Smooth muscle cell (in vitro differentiated cells): Measurements from ENCODE around the gene AKIRIN1. TPM values are rescaled to one million over a fixed set of nuclear protein-coding genes. Genes with fewer than 3 reads are reported as not detected.

Experiments used
- DNase-seq: peaks from one replicate; lab custom pipeline; 2025; ENCODE audit not compliant: unreplicated experiment; lab: John Stamatoyannopoulos, UW
- H2AFZ ChIP-seq: fragments of 200-600 bp; sonication (generic); 2 replicates; pipeline ENCODE4 v1.6.0; 2016; ENCODE audit warnings: antibody characterized with exemption, low read depth, mild to moderate bottlenecking
- H3F3A ChIP-seq: fragments of 200-600 bp; sonication (generic); 2 replicates; pipeline ENCODE4 v1.6.0; 2017; ENCODE audit warnings: antibody characterized with exemption, low read depth
- H3K27ac ChIP-seq: fragments of 200-600 bp; sonication (generic); 2 replicates; pipeline ENCODE4 v1.5.1; 2016; ENCODE audit warnings: low read depth, mild to moderate bottlenecking
- H3K27me3 ChIP-seq: fragments of 200-600 bp; sonication (generic); 2 replicates; pipeline ENCODE4 v1.6.1; 2016; ENCODE audit warnings: low read depth, mild to moderate bottlenecking
- H3K36me3 ChIP-seq: fragments of 200-600 bp; sonication (generic); 2 replicates; pipeline ENCODE4 v1.5.1; 2016; ENCODE audit warnings: low read depth
- H3K4me1 ChIP-seq: fragments of 200-600 bp; sonication (generic); 2 replicates; pipeline ENCODE4 v1.5.1; 2016; ENCODE audit warnings: low read depth
- H3K4me2 ChIP-seq: fragments of 200-600 bp; sonication (generic); 2 replicates; pipeline ENCODE4 v1.6.0; 2016; ENCODE audit warnings: mild to moderate bottlenecking
- H3K4me3 ChIP-seq: fragments of 200-600 bp; sonication (generic); 2 replicates; pipeline ENCODE4 v1.5.1; 2016; ENCODE audit warnings: mild to moderate bottlenecking
- H3K79me2 ChIP-seq: fragments of 200-600 bp; sonication (generic); 2 replicates; pipeline ENCODE4 v1.6.0; 2016; ENCODE audit warnings: low read depth, mild to moderate bottlenecking
- H3K9ac ChIP-seq: fragments of 200-600 bp; sonication (generic); 2 replicates; pipeline ENCODE4 v1.6.0; 2016; ENCODE audit warnings: low read depth
- H3K9me3 ChIP-seq: fragments of 200-600 bp; sonication (generic); replicated peaks from 2 replicates; pipeline ENCODE4 v1.5.1; 2016; ENCODE audit warnings: low read depth
- H4K20me1 ChIP-seq: fragments of 200-600 bp; sonication (generic); 2 replicates; pipeline ENCODE4 v1.6.0; 2016; ENCODE audit warnings: low read depth
- WGBS: methylation state at CpG from one replicate; pipeline ENCODE4 v1.1.7; 2016; ENCODE audit warnings: low lambda C conversion rate; 5-methylcytosine and 5-hydroxymethylcytosine counted together
- polyA plus RNA-seq: library from polyadenylated mRNA; unstranded; fragments of >200 nt; fragmentation: Nextera tagmentation; extraction: Ambion mirVana; gene quantifications from 2 replicates; pipeline ENCODE4 v1.2.1, GENCODE V29; 2016
- total RNA-seq: library from RNA; depleted of rRNA; stranded (reverse); fragments of >200 nt; gene quantifications from 2 replicates; pipeline ENCODE4 v1.2.3, GENCODE V29; 2014
- TF ChIP-seq, protein P1 (sequence below): fragments of 200-600 bp; sonication (generic); IDR thresholded peaks from 2 replicates; pipeline ENCODE4 v1.5.1; 2017; ENCODE audit warnings: borderline replicate concordance, mild to moderate bottlenecking, antibody characterized with exemption; ENCODE audit not compliant: insufficient read depth, poor library complexity, severe bottlenecking

AKIRIN1 gene, protein sequence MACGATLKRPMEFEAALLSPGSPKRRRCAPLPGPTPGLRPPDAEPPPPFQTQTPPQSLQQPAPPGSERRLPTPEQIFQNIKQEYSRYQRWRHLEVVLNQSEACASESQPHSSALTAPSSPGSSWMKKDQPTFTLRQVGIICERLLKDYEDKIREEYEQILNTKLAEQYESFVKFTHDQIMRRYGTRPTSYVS
- total RNA-seq (64.5 and 78.3 TPM in 2 replicates), polyA plus RNA-seq (68.6 and 70.4 TPM in 2 replicates)

DNA sequence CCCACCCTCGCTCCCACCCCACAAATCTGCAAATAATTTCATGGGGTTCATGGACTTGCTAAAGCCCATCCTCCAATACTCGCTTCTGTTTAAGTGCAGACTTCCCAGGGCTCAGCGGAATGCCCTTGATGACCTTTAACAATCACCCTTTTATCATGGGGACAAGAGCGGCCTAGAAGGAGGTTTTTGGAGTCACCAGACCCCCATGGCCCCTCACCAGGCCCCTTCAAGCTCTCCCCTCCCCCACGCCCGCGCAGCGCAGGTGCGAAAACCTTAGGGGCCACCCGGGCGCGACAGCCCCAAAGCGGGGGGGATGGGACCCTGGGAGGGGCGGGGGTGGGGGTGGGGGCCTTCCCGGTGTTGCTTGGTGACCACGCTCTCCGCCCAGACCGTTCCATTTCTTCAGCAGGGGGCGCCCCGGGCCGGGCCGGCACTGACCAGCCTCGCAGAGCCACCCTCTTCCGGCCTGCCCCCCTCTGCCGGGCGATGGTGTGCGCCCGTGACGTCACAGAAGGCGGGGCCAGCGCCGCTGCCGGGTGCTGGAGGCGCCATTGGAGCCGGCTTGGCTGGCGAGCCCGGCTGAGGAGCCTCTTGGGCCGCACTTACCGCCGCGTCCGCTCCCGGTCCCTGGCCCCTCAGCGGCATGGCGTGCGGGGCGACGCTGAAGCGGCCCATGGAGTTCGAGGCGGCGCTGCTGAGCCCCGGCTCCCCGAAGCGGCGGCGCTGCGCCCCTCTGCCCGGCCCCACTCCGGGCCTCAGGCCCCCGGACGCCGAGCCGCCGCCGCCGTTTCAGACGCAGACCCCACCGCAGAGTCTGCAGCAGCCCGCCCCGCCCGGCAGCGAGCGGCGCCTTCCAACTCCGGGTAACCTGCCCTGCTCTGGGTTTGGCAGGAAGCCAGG lies at the start of gene AKIRIN1:
Gene AKIRIN1 (plus strand): TSS at position 539 of the 900 bp plus-strand sequence. CDS start 105 bp downstream, at position 644.
- peak within 1 kb of the TSS; percentile 97 for H2AFZ ChIP-seq
- H3K9ac ChIP-seq = peak within 1 kb of the TSS; percentile 99
- no peaks in the 10 kb centered on the region for H3K9me3 ChIP-seq
- WGBS = under 1% methylated on average over 31 of the region's 76 CpGs
- peak; percentile 96 for DNase-seq
- peaks cover 47% of the 10 kb centered on the region for H4K20me1 ChIP-seq
- H3F3A ChIP-seq = peaks cover 8% of the 10 kb centered on the region
- peak within 1 kb of the TSS; percentile 95 for H3K27ac ChIP-seq
- H3K4me2 ChIP-seq = peak within 1 kb of the TSS; percentile 84
- H3K4me3 ChIP-seq = peak within 1 kb of the TSS; percentile 100
- no peaks in the 10 kb centered on the region for H3K27me3 ChIP-seq
- H3K4me1 ChIP-seq = peaks cover 23% of the 10 kb centered on the region
- TF ChIP-seq, protein P1, sequence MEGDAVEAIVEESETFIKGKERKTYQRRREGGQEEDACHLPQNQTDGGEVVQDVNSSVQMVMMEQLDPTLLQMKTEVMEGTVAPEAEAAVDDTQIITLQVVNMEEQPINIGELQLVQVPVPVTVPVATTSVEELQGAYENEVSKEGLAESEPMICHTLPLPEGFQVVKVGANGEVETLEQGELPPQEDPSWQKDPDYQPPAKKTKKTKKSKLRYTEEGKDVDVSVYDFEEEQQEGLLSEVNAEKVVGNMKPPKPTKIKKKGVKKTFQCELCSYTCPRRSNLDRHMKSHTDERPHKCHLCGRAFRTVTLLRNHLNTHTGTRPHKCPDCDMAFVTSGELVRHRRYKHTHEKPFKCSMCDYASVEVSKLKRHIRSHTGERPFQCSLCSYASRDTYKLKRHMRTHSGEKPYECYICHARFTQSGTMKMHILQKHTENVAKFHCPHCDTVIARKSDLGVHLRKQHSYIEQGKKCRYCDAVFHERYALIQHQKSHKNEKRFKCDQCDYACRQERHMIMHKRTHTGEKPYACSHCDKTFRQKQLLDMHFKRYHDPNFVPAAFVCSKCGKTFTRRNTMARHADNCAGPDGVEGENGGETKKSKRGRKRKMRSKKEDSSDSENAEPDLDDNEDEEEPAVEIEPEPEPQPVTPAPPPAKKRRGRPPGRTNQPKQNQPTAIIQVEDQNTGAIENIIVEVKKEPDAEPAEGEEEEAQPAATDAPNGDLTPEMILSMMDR = peak; percentile 8
- H3K79me2 ChIP-seq = peaks cover 49% of the 10 kb centered on the region
- no peaks in the 10 kb centered on the region for H3K36me3 ChIP-seq

DNA sequence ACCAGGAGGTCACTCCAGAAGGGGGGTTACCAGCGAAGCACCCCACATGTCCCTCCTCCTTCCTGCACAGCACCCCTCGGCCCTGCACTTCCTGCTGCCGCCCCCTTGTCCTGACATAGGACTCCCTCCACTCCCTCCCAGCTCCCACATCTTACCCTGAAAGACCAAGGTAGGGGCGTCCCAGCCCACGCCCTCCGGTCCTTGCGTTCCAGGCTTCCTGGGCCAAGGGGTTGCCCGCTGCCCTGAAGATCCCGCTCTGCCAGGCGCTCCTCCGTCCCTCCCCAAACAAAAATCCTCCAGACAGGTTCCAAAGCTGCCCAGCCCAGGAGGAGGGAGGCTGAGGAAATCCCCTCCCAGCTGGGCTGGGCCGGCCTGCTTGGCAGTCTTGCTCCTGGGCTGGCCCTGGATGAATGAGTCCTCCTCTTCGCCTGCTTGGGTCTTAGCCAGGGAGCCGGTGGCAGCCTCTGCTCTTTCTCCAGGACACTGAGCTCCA lies 49.5 kb upstream of the AKIRIN1 start, which contains the start of gene RHBDL2:
Gene RHBDL2 (minus strand): TSS at position 304 of the 493 bp plus-strand sequence. CDS start 22,618 bp downstream, outside the sequence.
- Histone ChIP-seq H3K9me3 (no peaks in the 10 kb centered on the region), H3K4me2 (no peak within 1 kb of the TSS), H3K27ac (no peak within 1 kb of the TSS), H3K79me2 (no peaks in the 10 kb centered on the region), H2AFZ (no peak within 1 kb of the TSS), H3K36me3 (no peaks in the 10 kb centered on the region), H3K27me3 (no peaks in the 10 kb centered on the region), H4K20me1 (no peaks in the 10 kb centered on the region), H3K9ac (no peak within 1 kb of the TSS), H3K4me3 (no peak within 1 kb of the TSS), H3F3A (no peaks in the 10 kb centered on the region), H3K4me1 (no peaks in the 10 kb centered on the region)
- WGBS = 85% methylated on average over 14 of the region's 14 CpGs
- DNase-seq = no peak
- TF ChIP-seq, protein P1 = no peak

DNA sequence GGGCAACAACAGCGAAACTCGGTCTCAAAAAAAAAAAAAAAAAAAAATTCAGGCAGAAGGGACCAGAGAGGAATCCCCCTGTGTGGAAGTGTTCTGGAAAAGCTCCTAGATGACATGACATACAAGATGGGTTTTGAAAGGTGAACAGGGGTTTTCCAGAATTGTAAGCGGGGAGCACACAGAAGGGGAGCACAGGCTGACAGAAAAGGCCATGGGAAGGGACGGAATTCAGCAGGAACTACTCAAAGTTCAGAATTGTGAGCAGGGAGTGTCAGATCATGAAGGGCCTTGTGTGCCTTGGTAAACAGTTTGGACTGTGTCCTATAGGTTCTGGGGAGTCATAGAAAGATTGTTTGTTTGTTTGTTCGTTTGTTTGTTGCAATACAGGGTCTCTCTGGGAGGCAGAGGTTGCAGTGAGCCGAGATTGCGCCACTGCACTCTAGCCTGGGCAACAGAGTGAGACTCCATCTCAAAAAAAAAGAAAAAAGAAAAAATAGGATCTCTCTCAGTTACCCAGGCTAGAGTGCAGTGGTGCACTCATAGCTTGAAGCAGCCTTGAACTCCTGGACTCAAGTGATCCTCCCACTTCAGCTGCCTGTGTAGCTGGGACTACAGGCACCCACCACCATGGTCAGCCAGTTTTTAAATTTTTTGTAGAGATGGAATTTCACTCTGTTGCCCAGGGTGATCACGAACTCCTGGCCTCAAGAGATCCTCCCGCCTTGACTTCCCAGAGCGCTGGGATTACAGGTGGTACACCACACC lies 48.2 kb upstream of the AKIRIN1 start:
- 93% methylated on average over 10 of the region's 10 CpGs for WGBS
- no peak overlapping the region for H3K27ac ChIP-seq
- H3K36me3 ChIP-seq = no peaks in the 10 kb centered on the region

More for the DNA sequence above, 48.2 kb upstream of the AKIRIN1 start:
- Histone ChIP-seq H3K79me2 (no peaks in the 10 kb centered on the region), H3K27me3 (no peaks in the 10 kb centered on the region), H2AFZ (no peak overlapping the region), H4K20me1 (no peaks in the 10 kb centered on the region), H3K4me2 (no peak overlapping the region), H3K9me3 (no peaks in the 10 kb centered on the region), H3K4me3 (no peak overlapping the region), H3K9ac (no peak overlapping the region), H3F3A (no peaks in the 10 kb centered on the region), H3K4me1 (no peaks in the 10 kb centered on the region)
- TF ChIP-seq, protein P1 = no peak
- no peak for DNase-seq
